HG02642 (cell line): ENCODE data around the gene CAMKK2.
"Not testable (repeated sequence)": the region's sequence is repeated elsewhere in the genome, so short reads cannot be mapped to it uniquely, and the experiment has no call there.

Experiments
- ATAC-seq: cut with Tn5 transposase; IDR thresholded peaks from one replicate; pipeline ENCODE4 v1.9.1; 2021; ENCODE audit warnings: mild to moderate bottlenecking; ENCODE audit not compliant: unreplicated experiment, poor library complexity

CAMKK2 gene

DNA sequence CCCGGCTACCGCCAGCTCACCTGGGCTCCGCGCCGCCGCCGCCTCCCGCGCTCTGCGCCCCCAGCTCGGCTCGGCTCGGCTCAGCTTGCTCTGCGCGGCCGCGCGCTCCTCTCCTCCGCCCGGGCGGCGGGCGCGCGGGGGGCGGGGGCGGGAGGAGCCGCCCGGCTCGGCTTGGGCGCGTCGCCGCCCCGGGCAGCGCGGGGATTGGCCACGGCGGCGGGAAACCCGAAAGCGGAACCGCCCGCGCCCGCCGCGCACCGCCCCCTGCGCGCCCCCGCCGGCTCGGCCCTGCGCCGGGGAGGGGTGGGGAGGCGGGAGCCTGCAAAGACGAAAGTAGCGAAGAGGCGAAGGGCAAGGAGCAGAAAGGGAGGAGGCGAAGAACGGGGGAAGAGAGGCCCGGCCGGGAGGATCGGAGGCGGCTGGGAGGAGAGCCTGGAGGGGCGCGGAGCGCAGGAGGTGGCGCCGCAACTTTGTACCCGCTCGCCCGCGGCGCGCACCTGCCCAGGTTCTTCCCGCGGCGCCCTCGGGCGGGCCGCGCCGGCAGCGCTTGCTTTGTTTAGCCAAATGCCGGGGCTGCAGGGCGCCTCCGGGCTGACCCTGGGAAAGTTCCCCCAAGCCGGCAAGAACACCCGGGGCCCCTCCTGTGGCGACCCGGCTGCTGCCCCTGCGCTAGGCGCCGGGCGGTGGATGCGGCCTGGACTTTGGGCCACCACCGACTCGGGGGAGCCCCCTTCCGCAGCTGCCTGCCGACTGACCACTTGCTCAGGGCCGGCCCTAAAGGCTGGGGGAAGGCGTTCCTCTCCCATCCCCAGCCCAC lies at the start of gene CAMKK2:
CAMKK2 (minus strand) TSS at position 92 of the 817 bp plus-strand sequence. CDS start 22,183 bp downstream, outside the sequence.
- peak; percentile 73 for ATAC-seq

DNA sequence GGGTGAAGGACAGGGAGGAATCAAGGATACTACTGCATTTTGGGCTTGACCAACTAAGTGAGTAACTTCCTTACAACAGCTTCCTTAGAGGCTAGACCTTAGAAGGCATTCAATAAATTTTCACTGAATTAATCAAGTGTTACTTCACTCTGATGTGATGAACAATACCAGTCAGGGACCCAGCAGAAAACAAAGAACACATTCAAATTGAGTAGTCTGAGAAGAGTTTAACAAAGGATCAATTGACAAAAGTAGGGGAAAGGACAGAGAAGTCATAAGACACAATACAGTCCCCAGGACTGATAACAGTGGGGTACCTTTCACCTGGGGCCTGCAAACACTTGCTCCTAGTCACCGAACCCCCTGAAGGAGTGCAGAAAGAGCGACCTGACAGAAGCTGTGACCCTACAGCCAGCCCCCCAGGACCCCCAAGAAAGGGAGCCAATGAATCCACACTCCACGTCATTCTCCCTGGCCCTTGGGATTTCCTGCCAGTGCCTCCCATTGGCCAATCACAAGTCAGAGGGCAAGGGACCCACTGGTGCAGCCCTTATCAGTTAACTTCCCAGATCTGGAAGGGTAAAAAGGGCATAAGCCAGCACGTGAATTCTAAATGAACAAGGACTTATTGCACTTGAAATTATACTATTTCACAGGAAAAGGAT lies 48.8 kb upstream of the CAMKK2 start:
- ATAC-seq, result no peak

DNA sequence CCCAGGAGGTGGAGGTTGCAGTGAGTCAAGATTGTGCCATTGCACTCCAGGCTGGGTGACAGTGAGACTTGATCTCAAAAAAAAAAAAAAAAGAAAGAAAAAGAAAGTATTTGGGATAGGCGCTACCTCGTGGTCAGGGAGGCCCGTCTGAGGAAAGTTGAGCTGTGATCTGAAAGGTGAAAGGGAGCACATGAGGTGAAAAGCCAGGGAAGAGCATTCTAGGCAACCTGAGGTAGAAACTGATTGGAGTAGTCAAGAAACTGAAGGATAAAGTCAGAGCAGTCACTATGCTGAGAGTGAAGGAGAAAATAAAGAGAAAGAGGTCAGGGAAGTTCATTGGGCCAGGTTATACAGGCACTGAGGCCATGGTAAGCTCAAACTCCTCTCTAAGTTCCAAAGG lies 48.0 kb upstream of the CAMKK2 start:
- ATAC-seq, result no peak

DNA sequence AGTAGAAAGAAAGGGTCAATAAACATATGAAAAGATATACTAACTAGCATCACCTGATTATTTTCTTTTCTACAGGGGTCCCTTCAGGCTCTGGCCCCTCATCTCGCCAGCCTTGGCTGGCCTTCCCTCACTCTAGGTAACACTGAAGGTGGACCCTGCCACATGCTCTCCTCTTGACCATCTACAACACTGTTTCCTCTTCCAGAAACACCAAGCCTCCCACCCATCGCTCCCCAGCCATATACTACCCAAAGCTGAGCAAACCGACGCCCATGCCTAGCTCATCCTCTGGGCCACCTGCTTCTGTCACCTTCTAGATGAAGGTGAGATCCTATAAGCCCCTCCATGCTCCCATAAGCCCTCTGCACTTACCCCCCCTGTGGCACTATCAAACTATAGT lies 40.9 kb upstream of the CAMKK2 start:
- ATAC-seq, result no peak

DNA sequence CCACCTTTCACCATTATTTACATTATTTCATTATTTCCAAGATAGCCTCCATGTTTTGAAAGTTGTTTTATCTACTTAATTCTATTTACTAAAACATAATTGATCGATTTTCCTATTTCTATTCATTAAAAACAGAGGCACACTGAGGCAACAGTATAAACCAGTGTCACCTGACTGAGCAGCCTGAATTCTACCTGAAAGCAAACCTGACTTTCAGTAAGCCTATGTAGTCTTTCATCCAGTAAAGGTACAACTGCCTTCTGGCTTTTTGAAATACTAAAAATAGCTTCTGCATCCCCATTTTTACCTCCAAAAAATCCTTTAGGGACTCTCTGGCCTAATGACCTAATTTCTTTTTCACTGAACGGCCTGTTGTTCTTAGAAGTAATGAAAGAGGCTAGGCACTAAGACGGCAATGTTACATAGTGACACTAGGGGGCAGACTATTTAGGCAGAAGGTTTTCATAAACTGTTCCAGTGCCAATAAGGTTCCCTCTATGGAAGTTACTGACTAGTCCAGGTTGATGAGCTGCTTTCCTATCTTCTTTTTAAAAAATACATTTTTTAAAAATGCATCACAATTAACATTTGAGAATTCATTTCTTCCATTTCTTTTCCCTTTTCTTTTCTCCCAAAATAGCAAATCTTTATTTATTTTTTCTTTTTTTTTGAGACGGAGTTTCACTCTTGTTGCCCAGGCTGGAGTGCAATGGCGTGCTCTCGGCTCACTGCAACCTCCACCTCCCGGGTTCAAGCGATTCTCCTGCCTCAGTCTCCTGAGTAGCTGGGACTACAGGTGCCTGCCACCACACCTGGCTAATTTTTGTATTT lies 38.2 kb upstream of the CAMKK2 start:
- ATAC-seq, result no peak

DNA sequence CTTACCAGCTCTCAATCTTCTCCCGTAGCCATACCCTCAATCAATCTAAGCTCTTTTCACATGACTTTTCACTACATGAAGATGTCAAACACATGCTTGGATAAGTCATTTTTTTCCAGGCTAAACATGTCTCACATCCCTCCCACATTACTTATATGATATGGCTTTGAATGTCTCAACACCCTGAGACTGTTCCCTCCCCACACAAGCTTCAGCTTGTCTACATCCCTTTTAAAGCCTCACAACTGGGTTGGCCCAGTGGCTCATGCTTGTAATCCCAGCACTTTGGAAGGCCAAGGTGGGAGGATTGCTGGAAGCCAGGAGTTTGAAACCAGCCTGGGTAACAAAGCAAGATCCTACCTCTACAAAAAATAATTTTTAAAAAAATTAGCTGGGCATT lies 37.2 kb upstream of the CAMKK2 start:
- ATAC-seq, result no peak

DNA sequence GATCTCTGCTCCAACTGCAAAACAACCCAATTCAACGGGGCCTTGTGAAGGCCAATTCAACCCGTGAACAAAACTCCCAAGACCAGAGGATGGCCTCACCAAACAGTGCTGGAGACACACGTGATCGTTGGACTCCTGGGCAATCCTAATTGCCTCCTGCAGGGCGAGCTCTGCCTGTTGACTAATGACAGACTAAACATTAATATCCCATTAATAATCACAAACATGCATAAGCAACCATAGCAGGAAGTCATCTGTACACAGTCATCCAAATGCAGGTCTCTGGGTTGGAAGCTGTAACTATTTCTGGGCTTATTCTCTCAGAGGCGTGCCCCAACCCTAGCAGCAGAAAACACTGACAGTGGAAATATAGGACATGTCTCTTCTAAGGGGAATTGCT lies 34.7 kb upstream of the CAMKK2 start:
- no peak for ATAC-seq

DNA sequence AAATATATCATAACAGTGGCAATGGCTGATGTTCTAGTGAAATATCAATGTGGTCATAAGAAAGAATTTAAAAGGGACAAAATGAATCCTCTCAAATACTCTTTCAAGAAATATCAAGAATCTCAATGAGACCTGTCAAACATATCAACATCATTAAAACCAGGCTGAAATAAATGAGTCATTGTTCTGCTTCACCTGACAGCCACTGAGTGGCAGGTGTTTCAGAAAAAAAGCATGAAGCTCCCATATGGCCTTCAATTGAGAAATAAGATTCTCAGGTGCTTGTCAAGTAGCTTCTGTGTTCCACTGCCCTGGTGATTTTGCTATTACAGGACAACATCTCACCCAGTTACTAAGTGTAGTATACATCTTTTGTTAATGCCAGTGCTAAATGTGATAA lies 34.2 kb upstream of the CAMKK2 start:
- ATAC-seq, result no peak

DNA sequence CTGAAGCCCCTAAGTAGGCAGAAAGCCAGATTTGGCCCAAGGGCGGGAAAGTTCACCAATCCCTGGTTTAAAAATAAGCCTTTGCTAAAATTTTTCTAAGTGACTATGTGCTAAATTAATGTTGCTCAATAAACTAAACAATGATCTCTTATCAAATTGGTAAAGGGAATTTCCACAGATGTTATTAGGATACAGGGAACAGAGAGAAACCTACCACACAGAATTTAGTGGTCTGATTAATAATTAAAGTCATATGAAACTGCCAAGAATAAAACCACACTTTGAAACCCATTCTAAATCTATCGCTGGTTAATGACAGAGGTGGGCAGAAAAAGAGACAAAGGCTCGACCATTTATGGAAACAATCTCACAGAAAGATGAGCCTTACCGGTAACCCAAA lies 33.7 kb upstream of the CAMKK2 start:
- no peak for ATAC-seq

DNA sequence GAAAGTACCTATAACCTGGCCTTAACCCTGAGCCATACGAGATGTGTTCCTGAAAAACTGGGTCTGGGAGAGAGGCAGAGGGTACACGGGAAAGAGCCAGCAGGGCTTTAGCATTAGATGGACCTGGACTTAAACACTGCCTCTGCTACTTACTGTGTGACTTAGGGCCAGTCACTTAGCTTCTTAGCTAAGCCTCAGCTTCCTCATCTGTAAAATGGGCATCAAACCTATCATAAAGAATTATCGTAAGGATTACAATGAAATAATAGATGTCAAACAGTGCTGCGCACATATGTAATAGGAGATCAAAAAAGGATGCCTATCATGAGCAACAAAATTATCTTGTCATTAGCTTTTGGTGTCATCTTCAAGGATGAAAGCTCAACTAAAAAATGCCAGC lies 32.1 kb upstream of the CAMKK2 start:
- no peak for ATAC-seq

DNA sequence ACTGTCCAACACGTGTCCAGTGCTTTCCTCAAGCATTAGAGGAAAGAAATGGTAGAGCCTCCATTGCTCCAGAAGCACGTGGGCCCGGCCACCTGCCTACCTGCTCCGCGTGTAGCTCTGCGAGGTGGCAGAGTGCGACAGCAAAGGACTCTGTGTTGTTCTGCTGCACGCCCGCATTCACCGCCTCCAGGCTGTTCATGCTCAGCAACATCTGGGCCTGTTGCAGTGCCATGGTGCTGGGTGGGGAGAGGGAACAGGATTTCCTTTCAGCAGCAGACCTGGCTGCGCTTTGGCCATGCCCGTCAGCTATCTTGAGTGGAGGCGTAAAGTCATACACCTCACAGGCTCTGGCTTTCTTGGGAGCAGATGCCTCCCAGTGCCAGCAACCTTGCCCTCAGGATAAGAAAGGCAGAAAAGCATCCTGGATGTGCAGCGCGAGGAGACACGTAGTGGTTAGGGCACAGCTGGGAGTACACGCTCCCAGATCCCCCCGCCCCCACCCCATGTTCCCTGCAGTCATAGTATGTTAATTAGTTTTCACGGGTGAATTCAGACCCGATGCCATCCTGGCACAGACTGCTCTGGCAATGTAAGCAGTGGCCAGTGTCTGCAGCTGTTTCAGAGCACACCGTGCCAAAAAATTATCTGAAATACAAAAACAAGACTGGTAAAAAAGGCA lies 30.6 kb upstream of the CAMKK2 start:
- ATAC-seq, result no peak

DNA sequence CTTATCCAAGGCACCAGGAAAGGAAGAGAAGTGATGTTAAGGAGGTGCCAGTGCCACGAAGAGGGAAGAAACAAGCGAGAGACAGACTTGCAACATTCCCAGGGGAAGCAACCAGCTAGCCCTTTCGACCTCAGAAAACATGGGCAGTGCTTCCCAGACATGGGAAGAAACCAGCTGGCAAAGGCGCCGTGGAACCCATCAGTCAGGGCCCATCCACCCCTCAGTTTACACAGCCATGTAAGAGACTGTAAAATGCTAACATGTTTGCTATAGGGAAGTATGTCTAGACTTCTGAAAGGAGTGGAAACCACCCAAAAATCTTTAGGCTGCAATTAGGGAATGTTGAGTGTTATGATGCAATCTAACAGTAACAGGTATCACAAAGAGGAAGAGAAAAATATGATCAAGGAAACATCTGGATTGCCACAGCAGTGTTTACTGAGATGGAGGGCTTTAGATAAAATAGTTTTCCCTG lies 29.4 kb upstream of the CAMKK2 start:
- ATAC-seq, result no peak

DNA sequence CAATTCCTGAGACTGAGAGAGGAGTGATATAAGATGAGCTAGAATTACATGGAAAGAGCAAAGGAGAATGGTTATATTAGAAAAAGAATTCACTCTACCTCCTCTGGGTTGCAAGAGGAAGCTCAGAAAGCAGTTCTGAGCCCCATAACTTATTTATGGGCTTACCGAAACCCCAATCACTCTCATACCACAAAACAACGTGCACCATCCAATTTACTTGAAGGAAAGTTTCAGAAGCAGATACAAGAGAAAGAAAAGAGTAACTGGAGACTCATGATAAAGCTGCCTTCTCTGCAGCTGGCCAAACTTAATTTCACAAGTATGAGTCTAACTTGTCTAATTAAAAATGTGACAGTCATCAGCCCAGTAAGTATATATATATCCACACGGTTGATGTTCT lies 27.4 kb upstream of the CAMKK2 start:
- no peak for ATAC-seq

DNA sequence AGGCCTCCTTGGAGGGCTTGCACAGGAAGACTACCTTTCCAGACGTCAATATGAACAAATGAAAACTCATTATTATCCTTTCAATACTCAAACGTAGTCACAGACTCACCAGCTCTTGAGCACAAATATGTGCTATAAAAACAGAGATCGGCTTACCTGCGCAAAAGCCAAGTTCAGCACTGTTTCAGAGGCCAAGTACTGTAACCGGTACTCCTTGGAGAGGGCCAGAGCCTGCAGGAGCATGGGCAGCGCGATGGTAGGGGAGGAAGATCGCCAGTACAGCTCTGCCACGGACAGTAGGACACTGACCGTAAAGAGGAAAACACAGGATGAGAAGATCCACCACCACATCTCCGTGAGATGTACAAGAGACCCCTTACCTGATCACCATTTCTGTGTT lies 21.6 kb upstream of the CAMKK2 start:
- no peak for ATAC-seq

DNA sequence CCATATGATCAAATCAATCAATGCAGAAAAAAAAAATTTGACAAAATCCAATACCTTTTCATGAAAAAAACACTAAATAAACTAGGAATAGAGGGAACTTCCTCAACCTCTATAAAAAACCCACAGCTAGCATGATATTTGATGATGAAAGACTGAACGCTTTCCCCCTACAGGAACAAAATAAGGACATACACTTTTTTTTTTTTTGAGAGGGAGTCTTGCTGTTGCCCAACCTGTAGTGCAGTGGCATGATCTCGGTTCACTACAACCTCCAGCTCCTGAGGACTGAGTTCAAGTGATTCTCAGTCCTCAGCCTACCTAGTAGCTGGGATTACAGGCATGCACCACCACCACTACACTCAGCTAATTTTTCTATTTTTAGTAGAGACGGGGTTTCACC lies 17.9 kb upstream of the CAMKK2 start:
- no peak for ATAC-seq

DNA sequence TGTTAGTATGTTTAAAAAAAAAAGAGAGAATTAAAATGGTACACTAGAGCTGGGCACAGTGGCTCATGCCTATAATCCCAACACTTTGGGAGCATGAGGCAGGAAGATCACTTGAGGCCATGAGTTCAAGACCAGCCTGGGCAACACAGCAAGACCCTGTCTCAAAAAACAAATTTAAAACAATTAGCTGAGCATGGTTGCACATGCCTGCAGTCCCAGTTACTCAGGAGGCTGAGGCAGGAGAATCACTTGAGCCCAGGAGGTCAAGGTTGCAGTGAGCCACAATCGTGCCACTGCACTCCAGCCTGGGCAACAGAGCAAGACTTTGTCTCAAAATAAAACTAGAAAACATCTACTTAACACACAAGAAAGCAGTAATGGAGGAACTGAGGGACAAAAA lies 13.7 kb upstream of the CAMKK2 start:
- not testable (repeated sequence) for ATAC-seq

DNA sequence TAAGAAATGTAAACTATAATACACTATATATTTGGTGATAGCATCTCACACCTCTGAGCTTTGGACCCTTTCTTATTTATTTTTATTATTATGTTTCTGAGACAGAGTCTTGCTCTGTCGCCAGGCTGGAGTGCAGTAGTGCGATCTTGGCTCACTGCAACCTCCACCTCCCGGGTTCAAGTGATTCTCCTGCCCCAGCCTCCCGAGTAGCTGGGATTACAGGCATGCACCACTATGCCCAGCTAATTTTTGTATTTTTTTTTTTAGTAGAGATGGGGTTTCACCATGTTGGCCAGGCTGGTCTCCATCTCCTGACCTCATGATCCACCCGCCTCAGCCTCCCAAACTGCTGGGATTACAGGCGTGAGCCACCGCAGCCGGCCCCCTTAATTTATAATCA lies 10.9 kb upstream of the CAMKK2 start:
- ATAC-seq, result not testable (repeated sequence)

DNA sequence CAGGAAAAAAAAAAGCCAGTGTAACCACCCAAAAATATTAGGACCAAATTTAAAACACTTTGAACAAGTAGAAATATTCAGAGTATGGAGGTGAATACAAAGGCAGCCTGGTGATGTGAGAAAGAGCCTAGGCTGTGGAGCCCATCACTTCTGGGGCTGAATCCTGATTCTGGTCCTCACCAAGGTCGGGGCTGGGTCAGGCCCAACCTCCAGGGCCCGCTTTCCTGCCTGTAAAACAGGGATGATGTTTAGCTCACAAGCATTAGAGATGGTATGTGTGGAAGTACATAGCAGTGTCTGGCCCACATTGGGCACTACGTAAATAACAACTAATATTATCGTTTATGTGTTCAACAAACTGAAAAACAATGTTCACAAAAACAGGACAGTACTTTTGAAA lies 7.8 kb upstream of the CAMKK2 start:
- no peak for ATAC-seq

DNA sequence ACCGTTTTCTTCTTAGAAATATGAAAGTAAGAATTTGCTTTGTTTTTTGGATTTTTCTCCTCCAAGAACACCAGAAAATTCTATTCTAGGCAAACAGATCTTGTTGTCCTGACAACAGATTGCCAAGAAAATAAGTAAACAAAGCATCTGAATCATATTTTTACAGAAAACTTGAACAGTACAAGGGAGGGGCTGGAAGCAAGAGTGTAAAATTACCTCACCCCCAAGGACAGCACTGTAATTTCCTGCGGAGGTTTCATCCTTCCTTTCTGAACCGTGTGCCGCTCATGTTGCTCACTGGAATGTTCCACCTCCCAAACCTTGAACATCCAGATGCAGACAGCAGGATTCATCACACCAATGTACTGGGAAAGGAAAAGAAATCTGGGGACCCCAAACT lies 5.4 kb upstream of the CAMKK2 start:
- ATAC-seq, result no peak

DNA sequence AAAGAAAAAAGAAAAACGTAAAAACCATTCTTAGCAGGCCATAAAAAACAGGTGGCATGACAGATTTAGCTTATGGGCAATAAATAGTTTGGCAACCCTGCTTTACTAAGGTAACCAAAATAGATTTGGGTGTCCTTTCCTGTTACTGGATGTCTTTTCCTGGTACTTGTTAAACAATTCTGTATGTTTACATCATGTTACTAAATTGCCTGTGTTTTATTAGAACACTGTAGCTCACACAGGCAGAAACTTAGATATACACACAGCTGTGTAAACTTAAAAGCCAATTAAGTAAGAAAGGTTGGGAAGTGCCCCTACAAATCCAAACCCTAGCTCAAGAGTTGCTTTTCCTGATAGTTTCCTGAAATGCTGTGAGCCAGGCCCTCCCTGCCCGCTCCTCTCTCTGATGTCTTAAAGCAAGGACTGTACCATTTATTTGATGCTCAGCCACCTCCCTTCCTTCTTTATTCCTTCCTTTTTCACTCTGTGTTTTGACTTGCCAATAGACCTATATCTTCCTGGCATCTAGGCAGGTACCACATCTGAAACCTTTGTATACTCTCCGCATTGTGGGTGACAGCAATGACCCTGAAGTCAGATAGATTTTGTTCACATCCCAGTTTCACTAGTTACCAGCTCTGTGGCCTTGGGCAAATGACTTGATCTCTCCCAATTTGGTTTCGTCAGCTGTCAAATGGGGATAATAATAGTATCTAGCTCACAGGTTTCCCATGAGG lies 3.7 kb upstream of the CAMKK2 start:
- ATAC-seq, result no peak
